AG09309 (cell line): ENCODE measurements around the gene HK2.
"Not testable (repeated sequence)": the region's sequence is repeated elsewhere in the genome, so short reads cannot be mapped to it uniquely, and the experiment has no call there.

Source experiments
- DNase-seq: peaks from one replicate; pipeline ENCODE4 v3.0.0-alpha.2; 2010; ENCODE audit warnings: low read depth
- H3K4me3 ChIP-seq: 2 replicates; pipeline ENCODE4 v1.5.1; 2011; ENCODE audit warnings: mild to moderate bottlenecking, low read depth, low read length, moderate library complexity; ENCODE audit not compliant: control insufficient read depth
- TF ChIP-seq, protein P1 (sequence below): IDR thresholded peaks from 2 replicates; pipeline ENCODE4 v1.5.1; 2011; ENCODE audit warnings: mild to moderate bottlenecking, low read depth, low read length, inconsistent platforms; ENCODE audit not compliant: insufficient read depth, control insufficient read depth; ENCODE audit errors: missing control alignments

The HK2 gene

DNA sequence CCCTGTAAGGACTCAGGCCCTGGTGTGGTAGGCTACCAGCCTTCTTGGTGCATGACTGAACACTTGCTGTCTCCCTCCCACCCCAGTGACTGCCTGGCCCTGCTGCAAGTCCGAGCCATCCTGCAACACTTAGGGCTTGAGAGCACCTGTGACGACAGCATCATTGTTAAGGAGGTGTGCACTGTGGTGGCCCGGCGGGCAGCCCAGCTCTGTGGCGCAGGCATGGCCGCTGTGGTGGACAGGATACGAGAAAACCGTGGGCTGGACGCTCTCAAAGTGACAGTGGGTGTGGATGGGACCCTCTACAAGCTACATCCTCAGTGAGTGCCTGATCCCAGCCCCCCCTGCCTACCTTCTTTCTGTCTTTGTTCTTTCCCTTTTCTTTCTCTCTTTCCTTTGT, 55.2 kb downstream of the HK2 start:
- TF ChIP-seq, protein P1, sequence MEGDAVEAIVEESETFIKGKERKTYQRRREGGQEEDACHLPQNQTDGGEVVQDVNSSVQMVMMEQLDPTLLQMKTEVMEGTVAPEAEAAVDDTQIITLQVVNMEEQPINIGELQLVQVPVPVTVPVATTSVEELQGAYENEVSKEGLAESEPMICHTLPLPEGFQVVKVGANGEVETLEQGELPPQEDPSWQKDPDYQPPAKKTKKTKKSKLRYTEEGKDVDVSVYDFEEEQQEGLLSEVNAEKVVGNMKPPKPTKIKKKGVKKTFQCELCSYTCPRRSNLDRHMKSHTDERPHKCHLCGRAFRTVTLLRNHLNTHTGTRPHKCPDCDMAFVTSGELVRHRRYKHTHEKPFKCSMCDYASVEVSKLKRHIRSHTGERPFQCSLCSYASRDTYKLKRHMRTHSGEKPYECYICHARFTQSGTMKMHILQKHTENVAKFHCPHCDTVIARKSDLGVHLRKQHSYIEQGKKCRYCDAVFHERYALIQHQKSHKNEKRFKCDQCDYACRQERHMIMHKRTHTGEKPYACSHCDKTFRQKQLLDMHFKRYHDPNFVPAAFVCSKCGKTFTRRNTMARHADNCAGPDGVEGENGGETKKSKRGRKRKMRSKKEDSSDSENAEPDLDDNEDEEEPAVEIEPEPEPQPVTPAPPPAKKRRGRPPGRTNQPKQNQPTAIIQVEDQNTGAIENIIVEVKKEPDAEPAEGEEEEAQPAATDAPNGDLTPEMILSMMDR, result no peak
- no peak overlapping the region for H3K4me3 ChIP-seq
- DNase-seq, result no peak

DNA sequence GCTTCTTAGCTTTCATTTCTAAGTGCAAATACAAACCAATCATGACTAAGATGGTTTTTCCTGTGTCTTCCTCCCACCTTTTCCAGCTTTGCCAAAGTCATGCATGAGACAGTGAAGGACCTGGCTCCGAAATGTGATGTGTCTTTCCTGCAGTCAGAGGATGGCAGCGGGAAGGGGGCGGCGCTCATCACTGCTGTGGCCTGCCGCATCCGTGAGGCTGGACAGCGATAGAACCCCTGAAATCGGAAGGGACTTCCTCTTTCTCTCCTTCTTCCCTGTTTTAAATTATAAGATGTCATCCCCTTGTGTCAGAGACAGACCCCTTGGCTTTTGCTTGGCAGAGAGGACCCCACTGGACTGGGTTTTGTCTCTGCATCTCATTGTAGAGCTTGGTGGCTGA, 56.8 kb downstream of the HK2 start:
- H3K4me3 ChIP-seq, result no peak overlapping the region
- TF ChIP-seq, protein P1, result no peak
- no peak for DNase-seq

DNA sequence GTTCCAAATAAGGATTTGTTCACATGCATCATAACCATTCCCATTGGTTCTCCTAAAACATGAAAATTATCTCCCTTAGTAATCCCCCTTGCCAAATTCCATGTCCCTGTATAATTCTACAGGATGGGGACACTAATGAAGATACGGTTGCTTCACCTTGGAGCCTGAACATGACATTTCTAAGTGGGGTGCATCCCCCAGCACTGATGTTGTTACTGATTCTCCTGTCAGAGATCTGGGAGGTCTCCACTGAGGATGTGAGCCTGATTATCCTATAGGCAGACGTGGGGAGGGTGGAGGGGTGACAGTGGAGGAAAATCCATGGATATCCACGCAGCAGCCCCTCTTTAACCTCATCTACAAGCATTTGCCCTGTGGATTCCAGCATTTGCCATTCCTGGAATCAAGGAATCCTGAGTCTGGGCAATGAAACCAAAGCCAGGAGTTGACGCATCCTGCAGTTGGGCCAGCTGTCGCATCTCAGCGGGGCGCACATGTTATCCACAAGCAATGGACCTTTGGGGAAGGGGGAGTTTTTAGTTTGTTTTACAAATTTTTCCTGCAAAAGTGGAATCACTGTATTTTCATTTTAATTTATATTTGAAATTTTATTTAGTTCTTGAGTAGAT, 57.3 kb downstream of the HK2 start:
- DNase-seq, result no peak
- TF ChIP-seq, protein P1, result no peak
- H3K4me3 ChIP-seq, result no peak overlapping the region

DNA sequence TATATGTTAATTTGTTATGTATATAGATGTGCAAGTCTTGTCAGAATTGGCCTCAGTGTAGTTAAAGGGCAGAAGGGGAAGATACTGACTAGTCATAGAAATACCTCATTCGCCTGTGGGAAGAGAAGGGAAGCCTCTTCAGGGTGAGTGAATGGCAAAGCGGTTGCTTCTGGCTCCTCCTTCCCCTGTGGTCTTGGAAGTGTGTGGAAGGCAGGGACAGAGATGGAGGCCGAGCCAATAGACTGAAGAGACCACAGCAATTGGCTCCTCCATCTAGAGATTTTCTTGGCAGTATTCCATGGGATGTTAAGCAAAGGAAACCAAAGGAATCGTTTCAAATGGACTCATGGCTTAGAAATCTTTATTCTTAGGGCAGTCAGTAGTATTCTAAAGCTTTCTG, 57.9 kb downstream of the HK2 start:
- not testable (repeated sequence) for DNase-seq, H3K4me3 ChIP-seq

DNA sequence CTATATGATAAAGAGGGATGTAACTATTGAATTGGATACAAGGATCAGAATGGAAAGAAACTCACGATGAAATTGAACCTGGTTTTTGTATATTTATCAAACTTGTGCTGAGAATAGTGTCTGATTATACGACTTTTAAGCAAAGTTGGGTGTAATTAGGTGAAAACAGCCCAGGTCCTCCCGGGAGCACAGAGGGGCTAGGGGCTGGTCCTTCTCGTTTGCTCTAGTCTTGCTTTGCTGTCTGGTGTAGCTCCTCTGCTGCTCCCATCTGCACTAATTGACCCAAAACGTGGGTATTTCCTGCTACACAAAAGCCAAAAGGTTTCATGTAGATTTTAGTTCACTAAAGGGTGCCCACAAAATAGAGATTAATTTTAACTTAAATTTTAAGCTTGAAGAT, 58.7 kb downstream of the HK2 start:
- TF ChIP-seq, protein P1, result no peak
- H3K4me3 ChIP-seq, result no peak overlapping the region
- DNase-seq, result no peak

DNA sequence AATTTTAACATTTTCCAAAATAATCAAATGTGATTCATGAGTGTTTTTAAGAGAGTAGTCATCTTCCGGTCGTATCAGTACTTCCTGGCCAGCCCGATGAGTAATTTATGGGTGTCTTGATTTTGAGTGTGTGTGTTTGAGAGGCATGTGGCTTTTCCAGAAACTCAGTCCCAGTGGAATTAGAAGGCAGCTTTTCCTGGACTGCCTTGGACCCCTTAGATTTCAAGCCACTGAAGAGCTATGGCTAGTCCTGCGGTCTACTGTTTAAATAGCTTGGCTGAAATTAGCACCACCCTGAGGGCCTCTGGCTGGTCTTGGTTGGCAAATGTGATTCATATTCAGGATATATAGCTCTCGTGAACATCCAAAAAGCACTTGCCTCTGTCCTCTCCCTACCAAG, 59.4 kb downstream of the HK2 start:
- TF ChIP-seq, protein P1, result no peak
- no peak overlapping the region for H3K4me3 ChIP-seq
- peak; percentile 66 for DNase-seq

DNA sequence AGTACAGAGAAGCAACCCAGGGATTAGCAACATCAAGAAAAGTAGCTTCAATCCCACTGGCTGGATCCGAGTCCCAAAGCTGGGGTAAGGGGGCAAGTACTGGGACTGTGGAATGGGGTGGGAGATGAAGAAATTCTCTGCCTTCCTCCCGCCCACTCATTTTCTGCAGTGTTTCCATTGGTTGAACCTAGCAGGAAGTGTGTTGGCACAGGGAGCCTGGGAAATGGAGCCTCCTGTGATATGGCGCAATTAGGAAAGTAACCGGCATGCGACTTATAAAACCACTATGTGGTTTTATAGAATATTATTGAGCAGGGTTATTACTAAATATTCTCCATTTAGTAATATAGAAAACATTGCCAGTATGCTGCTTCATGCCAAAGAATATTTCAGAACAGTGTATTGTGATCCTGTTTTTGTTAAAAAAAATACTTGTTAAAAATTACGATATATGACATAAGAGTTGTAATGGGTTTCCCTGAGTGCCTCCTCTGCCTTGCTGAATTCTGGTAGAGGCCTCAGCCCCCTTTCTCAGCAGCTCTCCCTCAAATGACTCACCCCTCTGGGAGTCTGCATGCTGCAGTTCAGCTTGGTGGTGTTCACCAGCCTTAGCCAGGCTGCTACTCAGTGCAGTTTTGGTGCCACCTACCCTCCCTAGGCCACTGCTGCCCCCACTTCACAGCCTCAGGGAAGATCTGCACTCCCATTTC, 60.5 kb downstream of the HK2 start:
- DNase-seq, result peak; percentile 94
- TF ChIP-seq, protein P1, result no peak
- H3K4me3 ChIP-seq, result no peak overlapping the region
